Raji (cell line): ENCODE data around the gene MFAP3L.

ENCODE experiments used
- POLR2A ChIP-seq: IDR thresholded peaks from 2 replicates; pipeline ENCODE4 v1.6.1; 2011; ENCODE audit warnings: low read depth, low read length, control low read depth; ENCODE audit not compliant: insufficient read depth

The MFAP3L gene

DNA sequence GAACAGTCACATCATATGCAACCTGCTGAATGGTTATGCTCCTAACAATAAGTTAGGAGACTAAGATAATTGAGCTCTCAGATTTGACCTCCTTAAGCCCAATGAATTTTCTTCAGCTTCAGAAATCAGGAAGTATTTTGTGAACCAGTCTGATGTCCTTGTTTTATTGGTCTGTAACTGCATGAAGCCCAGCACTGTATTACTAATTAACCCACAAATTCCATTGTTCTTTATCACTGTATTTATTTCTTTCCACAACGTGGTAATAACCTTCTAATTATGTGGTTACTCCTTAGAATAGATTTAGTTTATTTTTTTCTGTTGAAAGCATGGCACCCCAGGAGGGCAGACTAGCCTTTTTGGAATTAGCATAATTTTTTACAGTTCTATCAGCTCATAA is 3.9 kb upstream of the MFAP3L start:
- no peak for TF ChIP-seq POLR2A

- no peak for TF ChIP-seq POLR2A
Observed at GRCh38 chr4:170027181-170027829, 1.1 kb upstream of the MFAP3L start.

GRCh38 chr4:170025523-170026252 is 507 bp downstream of the MFAP3L start:
- no peak for TF ChIP-seq POLR2A

- TF ChIP-seq POLR2A = no peak
Observed at GRCh38 chr4:170022211-170022610, 4.0 kb downstream of the MFAP3L start.

DNA sequence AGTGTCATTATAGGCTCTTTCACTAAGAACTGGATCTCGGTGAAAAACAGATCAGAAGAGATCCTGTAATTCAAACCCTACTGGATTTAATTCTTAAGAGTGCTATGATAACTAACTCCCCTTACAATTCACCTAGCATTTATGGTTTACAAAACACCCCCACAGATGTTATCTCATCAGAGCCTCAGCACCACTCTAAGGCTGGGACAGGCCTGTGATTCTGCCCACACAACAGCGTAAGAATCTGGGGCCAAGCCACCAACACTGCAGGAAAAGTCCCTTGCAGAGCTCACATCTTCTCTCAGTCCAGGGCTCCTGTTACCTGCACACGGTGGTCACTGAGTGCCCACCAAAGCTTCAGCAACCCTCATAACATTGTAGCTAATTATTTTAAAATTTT is 8.9 kb downstream of the MFAP3L start:
- no peak for TF ChIP-seq POLR2A

DNA sequence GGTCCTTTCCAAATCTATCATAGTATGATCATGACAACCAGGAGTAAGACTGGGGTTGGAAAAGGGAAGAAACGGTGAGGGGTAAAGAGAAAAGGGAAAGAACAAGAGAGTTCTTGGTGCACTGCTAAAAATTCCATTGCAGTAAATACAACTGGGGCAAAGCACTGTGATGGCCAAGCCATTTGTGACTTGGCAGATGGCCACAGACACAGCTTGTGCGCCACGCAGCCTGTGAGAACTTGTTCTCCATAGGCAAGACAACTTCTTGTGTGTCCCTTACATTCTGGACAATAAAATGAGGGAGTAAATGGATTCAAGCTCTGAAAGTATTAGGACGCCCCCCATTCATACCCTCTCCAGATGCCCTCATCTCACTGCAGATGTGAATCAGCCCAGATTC is 10.9 kb downstream of the MFAP3L start:
- TF ChIP-seq POLR2A = no peak

GRCh38 chr4:170014359-170015011 is 11.7 kb downstream of the MFAP3L start:
- no peak for TF ChIP-seq POLR2A

DNA sequence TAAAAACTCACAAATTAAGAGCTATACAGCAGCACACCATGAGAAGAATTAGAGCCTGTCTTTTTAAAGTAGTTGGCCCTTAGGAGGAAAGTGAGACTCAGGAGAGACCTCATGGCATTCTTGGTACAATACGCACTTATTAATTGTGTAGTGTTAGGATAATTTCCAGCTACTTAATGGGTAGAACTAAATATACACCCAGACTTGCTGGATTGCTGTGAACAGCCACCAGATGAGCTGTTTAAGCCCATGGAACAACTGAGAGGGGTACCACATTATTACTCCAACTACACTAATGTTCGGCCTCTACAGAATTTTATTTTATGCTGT is 13.6 kb downstream of the MFAP3L start:
- TF ChIP-seq POLR2A = no peak

DNA sequence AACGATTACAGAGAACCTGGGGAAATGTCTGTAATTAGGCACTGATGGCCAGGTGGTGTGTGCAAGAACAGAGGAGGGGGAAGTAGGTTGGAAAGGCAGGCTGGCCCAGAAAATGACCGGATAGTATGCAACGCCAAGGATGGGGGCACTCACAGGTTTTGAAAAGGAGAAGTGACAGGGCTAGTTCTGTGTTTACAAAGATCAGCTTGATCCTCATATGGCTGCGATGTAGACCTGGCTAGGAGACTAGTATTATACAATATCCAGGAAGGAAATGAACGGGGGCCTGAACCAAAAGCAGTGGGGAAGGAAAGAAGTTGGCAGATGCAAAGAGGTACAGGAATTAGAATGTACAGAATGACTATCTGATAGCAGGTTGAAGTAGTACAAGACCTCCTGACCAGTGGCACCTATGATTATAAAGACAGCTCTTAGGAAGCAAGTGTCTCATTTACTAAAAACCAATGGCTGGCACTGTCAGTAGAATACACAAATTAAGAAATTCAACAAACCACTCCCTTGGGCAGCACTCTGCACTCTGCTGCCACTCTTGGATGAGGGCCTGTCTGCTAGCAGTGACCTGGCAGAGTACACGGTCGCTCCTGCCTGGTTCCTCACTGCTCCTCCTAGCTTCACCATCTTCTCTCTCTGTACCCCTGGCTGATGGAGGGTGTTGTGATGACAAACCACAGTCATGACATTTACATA is 14.1 kb downstream of the MFAP3L start:
- TF ChIP-seq POLR2A = no peak

GRCh38 chr4:170009291-170009690 is 16.9 kb downstream of the MFAP3L start:
- TF ChIP-seq POLR2A = no peak

DNA sequence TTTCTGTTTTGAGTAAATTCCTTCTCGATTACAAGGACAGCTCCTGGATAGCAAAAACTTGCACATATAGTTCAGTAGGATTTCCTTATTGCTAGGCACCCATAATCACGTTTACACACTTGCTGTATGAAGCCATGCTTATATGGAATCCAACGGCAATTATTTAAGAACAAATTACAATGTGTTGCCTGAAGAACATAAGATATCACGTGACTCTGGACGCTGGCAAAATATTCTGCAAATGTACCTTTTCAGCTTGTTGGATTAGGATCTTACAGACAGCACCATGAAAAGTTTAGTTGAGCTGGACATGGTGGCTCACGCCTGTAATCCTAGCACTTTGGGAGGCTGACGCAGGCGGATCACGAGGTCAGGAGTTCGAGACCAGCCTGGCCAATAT is 17.4 kb downstream of the MFAP3L start:
- no peak for TF ChIP-seq POLR2A

- TF ChIP-seq POLR2A = no peak
Observed at GRCh38 chr4:170008371-170008770, 17.8 kb downstream of the MFAP3L start.

DNA sequence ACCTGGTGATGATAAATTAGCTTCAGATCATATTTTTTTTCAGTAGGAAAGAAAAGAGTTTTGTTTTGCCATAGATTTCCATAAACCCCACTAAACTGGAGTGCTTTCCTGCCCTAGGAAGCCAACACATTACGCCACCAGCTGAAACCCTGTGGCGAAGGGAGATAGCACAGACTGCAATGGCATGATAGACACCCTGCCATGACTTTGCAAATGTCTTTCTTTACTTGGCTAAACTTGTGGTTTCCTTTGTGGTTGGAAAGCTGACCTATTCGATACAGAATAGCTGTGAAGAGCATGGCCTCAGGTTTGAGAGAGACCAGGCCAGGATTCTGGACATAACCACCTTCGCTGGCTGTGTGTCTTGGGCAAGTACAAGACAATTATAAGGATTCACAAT is 19.1 kb downstream of the MFAP3L start:
- TF ChIP-seq POLR2A = no peak

GRCh38 chr4:170005472-170005871 is 20.7 kb downstream of the MFAP3L start:
- TF ChIP-seq POLR2A = no peak

- no peak for TF ChIP-seq POLR2A
Observed at GRCh38 chr4:170004651-170005295, 21.4 kb downstream of the MFAP3L start.
